Coronary artery (tissue), 2 donors: ENCODE results near the gene XAF1.
"Not testable (repeated sequence)": the region's sequence is repeated elsewhere in the genome, so short reads cannot be mapped to it uniquely, and the experiment has no call there.

Experiments
- DNase-seq: peaks from one replicate; pipeline ENCODE4 v3.0.0-alpha.2; 2017; ENCODE audit warnings: low spot score
- H3K27ac ChIP-seq, 2 donors: fragments of 200-600 bp; sonication (generic); one replicate each; pipeline ENCODE4 v1.5.1; 2016 to 2019
- H3K4me3 ChIP-seq: fragments of 200-600 bp; sonication (generic); 2 replicates; pipeline ENCODE4 v1.5.1; 2016; ENCODE audit warnings: mild to moderate bottlenecking, moderate library complexity
- TF ChIP-seq, protein P1 (sequence below): fragments of 200-600 bp; sonication (generic); IDR thresholded peaks from one replicate; pipeline ENCODE4 v1.5.1; 2019; ENCODE audit warnings: antibody characterized with exemption

The XAF1 gene

DNA sequence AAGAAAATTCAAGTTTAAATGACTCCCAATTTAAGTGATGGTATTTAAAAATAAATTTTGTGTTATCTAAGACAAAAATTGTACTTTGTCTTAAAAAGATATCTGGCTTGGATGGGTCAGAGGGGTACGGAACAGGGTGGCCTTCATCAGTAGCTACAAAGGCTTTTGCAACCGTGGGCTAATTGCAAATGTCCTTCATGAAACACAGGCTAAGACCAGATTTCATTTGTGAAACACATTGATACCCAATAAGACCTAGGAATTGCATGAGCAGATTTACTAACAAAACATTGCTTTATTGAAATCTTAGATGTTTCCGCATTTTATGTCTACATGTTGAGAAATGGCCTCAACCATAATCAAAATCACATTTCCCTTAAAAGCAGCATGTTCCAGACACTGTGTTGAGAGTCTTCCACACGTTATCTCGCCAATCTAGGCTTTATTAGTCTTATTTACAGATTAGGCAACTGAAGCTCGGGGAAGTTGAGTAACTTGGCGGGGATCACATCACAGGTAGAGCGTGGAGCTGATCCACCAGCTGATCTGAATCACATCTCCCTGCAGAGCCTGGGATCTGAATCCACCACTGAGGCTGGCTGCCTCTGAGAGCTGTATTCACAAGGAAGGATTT, 42.0 kb downstream of the XAF1 start:
- no peak for DNase-seq
- TF ChIP-seq, protein P1, sequence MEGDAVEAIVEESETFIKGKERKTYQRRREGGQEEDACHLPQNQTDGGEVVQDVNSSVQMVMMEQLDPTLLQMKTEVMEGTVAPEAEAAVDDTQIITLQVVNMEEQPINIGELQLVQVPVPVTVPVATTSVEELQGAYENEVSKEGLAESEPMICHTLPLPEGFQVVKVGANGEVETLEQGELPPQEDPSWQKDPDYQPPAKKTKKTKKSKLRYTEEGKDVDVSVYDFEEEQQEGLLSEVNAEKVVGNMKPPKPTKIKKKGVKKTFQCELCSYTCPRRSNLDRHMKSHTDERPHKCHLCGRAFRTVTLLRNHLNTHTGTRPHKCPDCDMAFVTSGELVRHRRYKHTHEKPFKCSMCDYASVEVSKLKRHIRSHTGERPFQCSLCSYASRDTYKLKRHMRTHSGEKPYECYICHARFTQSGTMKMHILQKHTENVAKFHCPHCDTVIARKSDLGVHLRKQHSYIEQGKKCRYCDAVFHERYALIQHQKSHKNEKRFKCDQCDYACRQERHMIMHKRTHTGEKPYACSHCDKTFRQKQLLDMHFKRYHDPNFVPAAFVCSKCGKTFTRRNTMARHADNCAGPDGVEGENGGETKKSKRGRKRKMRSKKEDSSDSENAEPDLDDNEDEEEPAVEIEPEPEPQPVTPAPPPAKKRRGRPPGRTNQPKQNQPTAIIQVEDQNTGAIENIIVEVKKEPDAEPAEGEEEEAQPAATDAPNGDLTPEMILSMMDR: no peak
- Histone ChIP-seq H3K27ac (no peak overlapping the region), H3K4me3 (no peak overlapping the region)

DNA sequence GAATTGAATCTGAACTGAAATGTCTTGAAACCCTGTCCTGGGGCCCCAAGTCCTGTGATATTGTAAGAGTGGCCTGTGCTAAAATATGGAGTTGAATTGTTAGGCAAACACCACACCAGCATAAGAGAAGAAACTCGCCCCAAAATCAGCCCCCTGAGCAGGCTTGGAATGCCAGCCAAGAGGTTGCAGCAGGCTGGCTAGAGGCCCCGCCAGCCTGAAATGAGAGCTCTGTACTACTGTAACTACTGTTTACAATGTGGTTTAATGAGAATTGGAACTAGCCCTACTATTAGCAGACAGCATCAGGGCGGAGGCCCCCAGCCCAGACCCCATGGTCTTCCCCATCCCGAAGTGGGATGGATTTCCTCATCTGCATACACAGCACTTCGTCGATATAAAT, 43.9 kb downstream of the XAF1 start:
- TF ChIP-seq, protein P1: no peak
- no peak overlapping the region for H3K27ac ChIP-seq
- no peak for DNase-seq
- no peak overlapping the region for H3K4me3 ChIP-seq

DNA sequence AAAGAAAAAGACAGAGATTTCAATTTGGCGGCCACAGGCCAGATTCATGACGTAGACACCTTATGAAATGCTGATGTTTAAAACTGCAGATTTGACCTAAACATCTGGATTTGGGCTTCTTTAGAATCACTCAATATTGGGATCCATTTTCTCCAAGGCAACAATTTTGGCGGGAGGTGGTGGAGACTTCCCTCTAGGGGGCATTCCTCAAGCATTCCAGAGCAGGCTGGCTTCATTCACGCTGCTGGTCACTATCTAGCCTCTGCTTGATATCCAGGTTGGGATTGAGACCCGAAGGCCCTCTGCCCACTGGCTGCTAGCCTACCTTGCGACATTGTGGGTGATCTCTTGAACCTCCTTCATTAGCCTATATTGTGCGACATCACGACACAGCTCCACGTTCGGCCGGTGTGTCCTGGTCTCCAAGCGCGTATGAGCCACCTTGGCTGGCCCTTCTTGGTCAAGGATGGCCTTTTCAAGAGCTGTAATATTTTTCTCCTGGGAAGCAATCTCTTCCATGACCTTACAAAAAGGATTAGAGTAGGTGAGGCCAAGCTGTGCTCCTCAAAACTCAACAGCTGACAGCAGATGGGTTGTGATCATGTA, 44.7 kb downstream of the XAF1 start:
- Histone ChIP-seq H3K27ac (no peak overlapping the region), H3K4me3 (no peak overlapping the region)
- DNase-seq: no peak
- TF ChIP-seq, protein P1: no peak

DNA sequence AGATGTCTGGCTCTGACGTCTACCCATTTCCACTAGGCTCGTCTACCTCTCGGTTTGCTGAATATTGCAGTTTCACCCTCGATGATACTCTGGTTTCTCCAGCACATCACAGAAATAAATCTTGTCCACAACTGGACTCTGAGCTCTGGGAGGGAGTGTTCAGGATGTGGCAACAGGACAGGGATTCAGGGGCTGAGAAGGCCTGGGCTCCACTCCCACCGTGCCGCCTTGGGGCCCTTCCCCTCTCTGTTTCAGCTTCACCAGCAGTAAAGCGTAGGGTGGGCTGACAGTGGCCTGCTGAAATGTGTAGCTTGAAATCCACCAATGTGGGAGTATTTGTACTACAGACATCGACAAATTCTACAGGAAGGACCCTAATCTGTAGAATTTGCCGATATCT, 55.7 kb downstream of the XAF1 start:
- H3K4me3 ChIP-seq: no peak overlapping the region
- H3K27ac ChIP-seq: no peak overlapping the region
- no peak for DNase-seq
- TF ChIP-seq, protein P1: no peak

DNA sequence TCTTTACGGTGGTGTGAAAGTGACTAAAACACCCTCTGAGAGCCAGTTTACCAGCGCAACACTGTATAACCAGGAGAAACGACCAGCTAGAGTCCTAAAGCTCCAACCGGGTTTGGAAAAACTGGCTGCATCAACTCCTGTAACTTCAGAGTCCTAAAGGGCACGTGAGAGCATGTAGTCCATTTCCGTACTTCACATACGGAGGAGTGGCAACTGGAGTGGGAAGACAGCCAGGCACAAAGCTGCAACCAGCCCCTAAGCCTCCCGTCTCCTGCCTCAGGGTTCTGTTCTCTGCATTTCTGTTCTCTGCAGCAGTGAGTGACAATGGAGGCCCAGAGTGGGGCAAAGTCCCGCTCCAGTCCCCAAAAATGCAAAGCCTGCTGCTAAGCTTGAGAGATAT, 56.4 kb downstream of the XAF1 start:
- TF ChIP-seq, protein P1: no peak
- no peak overlapping the region for H3K27ac ChIP-seq
- H3K4me3 ChIP-seq: no peak overlapping the region
- no peak for DNase-seq

DNA sequence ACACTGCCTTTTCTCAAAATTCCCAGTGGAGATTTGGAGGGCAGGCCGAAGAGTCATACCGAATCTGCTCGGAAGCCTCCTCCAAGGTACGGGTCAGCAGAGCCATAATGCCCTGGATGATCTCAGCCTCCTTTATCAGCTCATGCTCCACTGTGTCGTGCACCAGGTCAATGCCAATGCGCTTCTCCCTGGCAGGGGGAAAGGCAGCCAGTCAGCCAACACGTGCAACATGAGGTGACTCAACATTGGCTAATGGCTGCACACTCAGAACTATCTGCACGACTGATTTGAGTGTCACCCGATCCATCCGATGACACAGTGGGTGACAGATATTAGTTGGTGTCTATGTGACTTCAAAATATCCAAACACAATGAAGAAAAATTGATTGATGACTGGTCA, 59.9 kb downstream of the XAF1 start:
- no peak overlapping the region for H3K27ac ChIP-seq
- TF ChIP-seq, protein P1: no peak
- DNase-seq: no peak
- H3K4me3 ChIP-seq: no peak overlapping the region

DNA sequence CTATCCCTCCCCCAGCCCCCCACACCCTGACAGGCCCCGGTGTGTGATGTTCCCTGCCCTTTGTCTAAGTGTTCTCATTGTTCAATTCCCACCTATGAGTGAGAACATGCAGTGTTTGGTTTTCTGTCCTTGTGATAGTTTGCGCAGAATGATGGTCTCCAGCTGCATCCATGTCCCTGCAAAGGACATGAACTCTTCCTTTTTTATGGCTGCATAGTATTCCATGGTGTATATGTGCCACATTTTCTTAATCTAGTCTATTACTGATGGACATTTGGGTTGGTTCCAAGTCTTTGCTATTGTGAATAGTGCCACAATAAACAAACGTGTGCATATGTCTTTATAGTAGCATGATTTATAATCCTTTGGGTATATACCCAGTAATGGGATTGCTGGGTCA, 60.5 kb downstream of the XAF1 start:
- not testable (repeated sequence) for H3K4me3 ChIP-seq, H3K27ac ChIP-seq, DNase-seq
